Neutrophil (primary cell): ENCODE results near the gene CDC73.

Experiments used
- H3K27ac ChIP-seq: fragments of 200-600 bp; sonication (generic); 2 replicates; pipeline ENCODE4 v1.5.1; 2016; ENCODE audit warnings: mild to moderate bottlenecking, moderate library complexity
- H3K27me3 ChIP-seq: fragments of 200-600 bp; sonication (generic); 2 replicates; pipeline ENCODE4 v1.6.0; 2016; ENCODE audit warnings: mild to moderate bottlenecking
- H3K36me3 ChIP-seq: fragments of 200-600 bp; sonication (generic); 2 replicates; pipeline ENCODE4 v1.5.1; 2017
- H3K4me1 ChIP-seq, 2 experiments: fragments of 200-600 bp in 1 of 2; sonication (generic) in 1 of 2; 1 replicate in 1 of 2; 2 replicates in 1 of 2; pipeline versions ENCODE4 v1.5.1 to v1.6.1; 2013 to 2016; ENCODE audit warnings: low read depth in 1 of 2, low read length in 1 of 2, mild to moderate bottlenecking in 1 of 2, moderate library complexity in 1 of 2; ENCODE audit not compliant: control insufficient read depth in 1 of 2, insufficient read depth in 1 of 2
- H3K4me3 ChIP-seq, 2 experiments: fragments of 200-600 bp in 1 of 2; sonication (generic) in 1 of 2; 1 replicate in 1 of 2; 2 replicates in 1 of 2; pipeline ENCODE4 v1.5.1; 2013 to 2016; ENCODE audit warnings: low read depth in 1 of 2, low read length in 1 of 2, mild to moderate bottlenecking in 1 of 2, moderate library complexity in 1 of 2
- H3K9me3 ChIP-seq: fragments of 200-600 bp; sonication (generic); 2 replicates; pipeline ENCODE4 v1.5.1; 2016
- CTCF ChIP-seq: fragments of 200-600 bp; sonication (generic); IDR thresholded peaks from 2 replicates; pipeline ENCODE4 v1.5.1; 2016; ENCODE audit warnings: antibody characterized with exemption

CDC73 gene

GRCh38 chr1:193109619-193110018 is 12.2 kb upstream of the CDC73 start:
- TF ChIP-seq CTCF, result no peak
- Histone ChIP-seq H3K4me3 (no peak overlapping the region), H3K27me3 (no peaks in the 10 kb centered on the region), H3K9me3 (no peaks in the 10 kb centered on the region), H3K36me3 (no peaks in the 10 kb centered on the region), H3K27ac (no peak overlapping the region), H3K4me1 (peaks cover 58 to 59% of the 10 kb centered on the region in 2 experiments)

- Histone ChIP-seq H3K27me3 (no peaks in the 10 kb centered on the region), H3K27ac (no peak overlapping the region), H3K4me1 (peaks cover 58 to 61% of the 10 kb centered on the region in 2 experiments), H3K36me3 (no peaks in the 10 kb centered on the region), H3K4me3 (no peak overlapping the region), H3K9me3 (no peaks in the 10 kb centered on the region)
- no peak for TF ChIP-seq CTCF
Observed at GRCh38 chr1:193110246-193110645, 11.6 kb upstream of the CDC73 start.

GRCh38 chr1:193110864-193111263 is 11.0 kb upstream of the CDC73 start:
- Histone ChIP-seq H3K36me3 (no peaks in the 10 kb centered on the region), H3K27me3 (no peaks in the 10 kb centered on the region), H3K4me1 (peaks cover 52 to 56% of the 10 kb centered on the region in 2 experiments), H3K4me3 (no peak overlapping the region), H3K9me3 (no peaks in the 10 kb centered on the region), H3K27ac (peak overlapping the region; percentile 83)
- no peak for TF ChIP-seq CTCF

- Histone ChIP-seq H3K4me3 (peak overlapping the region; percentile 45 to 55), H3K27ac (peak overlapping the region; percentile 83), H3K27me3 (no peaks in the 10 kb centered on the region), H3K36me3 (no peaks in the 10 kb centered on the region), H3K9me3 (no peaks in the 10 kb centered on the region), H3K4me1 (peaks cover 46 to 48% of the 10 kb centered on the region in 2 experiments)
- TF ChIP-seq CTCF, result no peak
Observed at GRCh38 chr1:193111641-193112090, 10.2 kb upstream of the CDC73 start.

GRCh38 chr1:193113258-193113991 is 8.4 kb upstream of the CDC73 start:
- Histone ChIP-seq H3K9me3 (no peaks in the 10 kb centered on the region), H3K27ac (peak overlapping the region; percentile 83), H3K4me3 (peak overlapping the region in 1 of 2 experiments; percentile 9), H3K36me3 (no peaks in the 10 kb centered on the region), H3K4me1 (peaks cover 46 to 48% of the 10 kb centered on the region in 2 experiments), H3K27me3 (no peaks in the 10 kb centered on the region)
- TF ChIP-seq CTCF, result no peak
